Cardiac fibroblast (primary cell): ENCODE measurements around the gene PIGN.

Experiments used
- DNase-seq, 2 donors: peaks; one replicate each; pipeline versions ENCODE4 v3.0.0 to v3.0.0-alpha.2; 2010; ENCODE audit warnings: low read depth in 2 of 2
- H3K4me3 ChIP-seq, 2 donors: replicated peaks in 1 of 2; 1 replicate in 1 of 2; 2 replicates in 1 of 2; pipeline ENCODE4 v1.5.1; 2011; ENCODE audit warnings: low read depth in 2 of 2, low read length in 2 of 2, mild to moderate bottlenecking in 2 of 2, moderate library complexity in 1 of 2
- CTCF ChIP-seq: IDR thresholded peaks from one replicate; pipeline ENCODE4 v1.5.1; 2011; ENCODE audit warnings: low read depth, mild to moderate bottlenecking, low read length, inconsistent platforms

Gene PIGN

GRCh38 chr18:61995618-61996017 lies 191.2 kb downstream of the PIGN start:
- no peak for DNase-seq
- no peak for TF ChIP-seq CTCF
- no peak overlapping the region for H3K4me3 ChIP-seq

DNA sequence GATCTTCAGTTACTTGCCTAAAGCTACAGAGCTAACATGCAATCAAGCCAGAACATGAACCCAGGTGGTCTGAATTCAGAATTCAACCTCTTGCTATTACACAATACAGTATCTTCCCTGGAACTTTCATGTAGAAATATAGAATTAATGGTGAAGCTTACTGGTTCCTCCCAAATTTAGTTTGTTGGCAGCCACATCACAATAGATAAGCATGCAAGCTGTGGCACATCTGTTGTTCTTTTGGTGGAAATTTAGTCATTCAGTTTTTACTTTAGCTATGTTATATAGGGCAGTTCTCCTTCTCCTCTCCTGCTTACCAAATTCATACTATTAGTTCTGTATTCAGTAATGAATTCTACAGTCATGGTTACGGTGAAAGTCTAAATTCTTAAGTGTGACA lies 193.0 kb downstream of the PIGN start:
- peak; percentile 39 to 59 for DNase-seq
- no peak for TF ChIP-seq CTCF
- no peak overlapping the region for H3K4me3 ChIP-seq

GRCh38 chr18:61992923-61993322 lies 193.9 kb downstream of the PIGN start:
- no peak for TF ChIP-seq CTCF
- peak; percentile 78 to 79 for DNase-seq
- no peak overlapping the region for H3K4me3 ChIP-seq

DNA sequence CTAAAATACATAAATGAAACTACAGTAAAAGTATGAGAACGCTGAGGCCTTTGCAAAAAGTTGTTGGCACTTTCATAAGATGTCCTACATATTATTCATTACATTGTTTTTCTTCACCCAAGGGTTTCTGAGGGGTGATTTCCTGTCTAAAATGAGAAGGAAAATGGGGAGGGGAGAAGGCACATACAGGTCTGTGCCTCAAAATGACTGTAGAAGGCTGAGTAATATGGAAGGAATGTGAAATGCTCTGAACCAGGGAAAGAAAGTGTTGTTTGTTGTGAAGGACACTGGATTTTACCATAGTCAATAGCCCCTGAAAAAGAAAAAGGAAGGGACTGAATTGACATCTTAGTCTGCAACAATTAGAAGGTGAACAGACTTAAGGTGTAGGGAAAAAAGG lies 194.6 kb downstream of the PIGN start:
- peak; percentile 87 to 95 for DNase-seq
- TF ChIP-seq CTCF: no peak
- no peak overlapping the region for H3K4me3 ChIP-seq

DNA sequence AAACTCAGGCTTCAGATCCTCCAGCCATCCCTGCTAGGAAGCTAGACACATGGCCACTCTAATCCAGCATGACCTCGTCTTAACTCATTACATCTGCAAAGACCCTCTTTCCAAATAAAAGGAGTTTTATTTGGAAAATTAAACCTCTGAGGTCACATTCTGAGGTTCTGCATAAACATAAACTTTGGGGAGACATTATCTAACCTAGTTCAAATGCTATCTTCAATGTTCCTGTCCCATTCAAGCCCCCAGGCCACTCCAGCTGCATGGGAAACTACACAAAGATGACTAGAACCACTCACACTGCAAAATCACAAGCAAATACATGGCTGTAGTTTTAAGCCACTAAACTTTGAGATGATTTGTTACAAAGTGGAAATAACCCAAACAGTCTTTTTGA lies 195.0 kb downstream of the PIGN start:
- H3K4me3 ChIP-seq: no peak overlapping the region
- DNase-seq: peak in 1 of 2 donors; percentile 15
- no peak for TF ChIP-seq CTCF

DNA sequence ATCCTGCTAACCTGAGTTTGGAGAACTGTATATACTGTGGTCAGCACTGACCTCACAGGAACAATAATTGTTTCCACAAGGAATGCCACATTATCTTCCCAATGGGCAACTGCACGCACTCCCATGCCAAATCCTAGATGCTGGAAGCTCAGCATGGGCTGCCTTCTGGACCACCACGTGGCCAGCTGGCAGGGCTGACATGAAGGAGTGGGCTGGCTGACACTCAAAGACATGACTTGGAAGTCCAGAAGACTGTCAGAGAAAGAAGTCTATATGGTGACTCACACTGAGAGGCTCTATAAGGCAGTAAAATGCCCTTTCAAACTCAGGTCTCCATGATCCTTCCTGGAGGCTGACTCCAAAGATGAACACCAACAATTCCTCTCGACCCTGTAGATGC lies 195.7 kb downstream of the PIGN start:
- no peak overlapping the region for H3K4me3 ChIP-seq
- peak; percentile 62 to 82 for DNase-seq
- TF ChIP-seq CTCF: no peak
